GM12874 (cell line): ENCODE measurements around the gene NKX2-1.

Experiments used
- TF ChIP-seq, protein P1 (sequence below): IDR thresholded peaks from 2 replicates; pipeline ENCODE4 v1.5.1; 2011; ENCODE audit warnings: low read depth, mild to moderate bottlenecking, control low read depth, low read length, moderate library complexity; ENCODE audit not compliant: insufficient read depth

Gene NKX2-1

DNA sequence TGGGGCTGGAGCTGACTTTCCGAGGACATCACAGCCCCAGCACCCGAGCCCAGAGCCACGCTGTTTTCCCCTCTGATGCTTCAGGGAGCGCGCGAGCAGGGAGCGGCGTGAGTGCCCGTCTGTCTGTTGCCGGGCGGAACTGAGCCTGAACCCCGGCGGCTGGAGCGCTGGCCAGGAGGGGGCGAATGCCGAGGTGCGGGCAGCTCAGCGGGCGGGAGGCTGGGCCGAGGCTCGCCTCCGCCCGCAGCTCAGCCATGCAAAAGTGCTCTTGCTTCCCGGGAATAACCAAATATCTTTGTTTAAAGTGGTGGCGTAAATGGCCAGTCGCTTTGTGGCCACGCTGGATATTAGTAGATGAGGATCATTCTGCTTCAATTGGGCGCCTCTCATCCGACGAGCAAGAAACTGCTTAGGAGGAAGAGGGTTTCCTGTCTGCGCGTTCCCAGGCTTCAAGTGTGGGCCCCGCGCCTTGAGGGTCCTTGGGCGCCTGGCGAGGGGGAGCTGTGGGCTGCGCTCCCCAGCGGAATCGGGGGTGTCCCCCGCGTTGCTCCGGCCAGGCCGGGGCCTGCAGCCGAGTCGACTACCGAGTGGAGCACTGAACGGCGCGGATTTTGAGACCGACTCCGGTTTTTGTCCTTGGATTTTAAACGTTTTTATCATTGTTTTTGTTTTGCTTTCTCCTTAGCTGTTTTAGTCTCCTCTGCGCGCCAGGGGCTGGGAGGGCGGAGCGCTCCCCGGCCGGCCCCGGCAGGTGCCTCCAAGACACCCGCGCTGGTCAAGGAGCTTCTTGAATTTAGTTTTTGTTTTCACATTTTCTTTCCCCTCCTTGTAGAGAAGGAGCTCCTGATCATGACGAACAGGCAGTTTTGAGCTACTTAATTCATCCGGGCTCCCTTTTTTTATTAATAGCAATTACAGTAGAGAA, 831 bp upstream of the NKX2-1 start:
- TF ChIP-seq, protein P1, sequence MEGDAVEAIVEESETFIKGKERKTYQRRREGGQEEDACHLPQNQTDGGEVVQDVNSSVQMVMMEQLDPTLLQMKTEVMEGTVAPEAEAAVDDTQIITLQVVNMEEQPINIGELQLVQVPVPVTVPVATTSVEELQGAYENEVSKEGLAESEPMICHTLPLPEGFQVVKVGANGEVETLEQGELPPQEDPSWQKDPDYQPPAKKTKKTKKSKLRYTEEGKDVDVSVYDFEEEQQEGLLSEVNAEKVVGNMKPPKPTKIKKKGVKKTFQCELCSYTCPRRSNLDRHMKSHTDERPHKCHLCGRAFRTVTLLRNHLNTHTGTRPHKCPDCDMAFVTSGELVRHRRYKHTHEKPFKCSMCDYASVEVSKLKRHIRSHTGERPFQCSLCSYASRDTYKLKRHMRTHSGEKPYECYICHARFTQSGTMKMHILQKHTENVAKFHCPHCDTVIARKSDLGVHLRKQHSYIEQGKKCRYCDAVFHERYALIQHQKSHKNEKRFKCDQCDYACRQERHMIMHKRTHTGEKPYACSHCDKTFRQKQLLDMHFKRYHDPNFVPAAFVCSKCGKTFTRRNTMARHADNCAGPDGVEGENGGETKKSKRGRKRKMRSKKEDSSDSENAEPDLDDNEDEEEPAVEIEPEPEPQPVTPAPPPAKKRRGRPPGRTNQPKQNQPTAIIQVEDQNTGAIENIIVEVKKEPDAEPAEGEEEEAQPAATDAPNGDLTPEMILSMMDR = no peak

DNA sequence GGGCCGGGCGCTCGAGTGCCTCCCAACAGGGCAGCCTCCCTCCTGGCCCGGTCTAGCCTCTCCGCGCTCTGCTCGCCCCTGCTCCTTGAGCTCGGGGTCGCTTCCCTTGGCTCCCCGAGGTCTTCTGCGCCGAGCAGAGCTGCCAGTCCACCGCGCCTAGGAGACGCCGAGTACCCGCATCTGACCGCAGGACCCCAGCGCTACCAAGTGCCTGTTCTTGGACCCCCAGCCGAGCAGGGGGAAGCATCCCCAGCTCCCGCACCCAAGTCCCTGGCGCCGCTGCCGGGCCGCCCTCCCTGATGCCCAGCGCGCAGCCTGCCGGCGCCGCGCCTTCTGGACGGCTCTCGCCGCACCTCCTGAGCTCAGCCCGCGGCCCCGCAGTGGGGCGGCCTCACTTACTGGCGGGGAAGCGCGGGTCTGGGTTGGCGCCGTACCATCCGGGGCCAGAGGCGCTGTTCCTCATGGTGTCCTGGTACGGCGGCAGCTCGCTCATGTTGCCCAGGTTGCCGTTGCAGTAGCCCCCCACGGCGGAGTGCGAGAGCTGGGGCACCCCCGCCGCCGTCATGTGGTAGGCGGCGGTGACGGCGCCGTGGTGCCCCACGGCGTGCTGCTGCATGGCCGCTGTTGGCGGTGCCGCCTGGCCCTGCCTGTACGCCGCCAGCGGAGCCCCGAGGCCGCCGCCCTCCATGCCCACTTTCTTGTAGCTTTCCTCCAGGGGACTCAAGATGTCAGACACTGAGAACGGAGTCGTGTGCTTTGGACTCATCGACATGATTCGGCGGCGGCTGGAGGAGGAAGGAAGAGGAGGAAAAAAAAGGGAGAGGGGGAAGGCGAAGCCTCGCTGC, 1.2 kb downstream of the NKX2-1 start:
- TF ChIP-seq, protein P1 = no peak

DNA sequence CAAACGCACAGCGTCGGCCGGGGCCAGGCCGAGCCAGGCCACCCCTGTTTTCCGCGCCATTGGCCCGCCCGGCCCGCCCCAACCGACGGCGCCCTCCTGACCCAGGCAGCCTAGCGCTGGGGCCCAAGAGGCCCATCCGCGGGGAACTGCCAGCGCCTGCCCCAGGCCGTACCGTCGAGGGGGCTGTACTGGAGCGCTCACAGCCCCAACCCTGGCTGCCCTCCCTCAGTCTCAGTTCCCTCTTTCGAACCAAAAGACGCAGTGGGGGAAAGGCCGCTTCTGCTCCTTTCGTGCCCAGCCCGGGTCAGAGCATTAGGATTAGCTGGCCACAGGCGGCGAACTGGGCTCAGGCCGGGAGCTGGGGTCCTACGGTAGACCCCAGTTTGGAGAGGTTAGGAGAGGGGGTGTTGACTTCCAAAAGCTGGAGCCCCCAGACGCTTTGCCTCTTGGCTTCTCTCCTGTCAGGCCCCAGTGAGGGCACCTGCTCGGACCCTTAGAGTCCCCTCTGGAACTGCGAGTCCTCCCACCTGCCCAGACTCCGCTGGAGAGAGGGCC, 1.9 kb downstream of the NKX2-1 start:
- TF ChIP-seq, protein P1 = no peak

- TF ChIP-seq, protein P1 = no peak
Measured at GRCh38 chr14:36517242-36518030, 2.6 kb downstream of the NKX2-1 start.

- TF ChIP-seq, protein P1 = no peak
Measured at GRCh38 chr14:36516719-36517241, 3.3 kb downstream of the NKX2-1 start.

DNA sequence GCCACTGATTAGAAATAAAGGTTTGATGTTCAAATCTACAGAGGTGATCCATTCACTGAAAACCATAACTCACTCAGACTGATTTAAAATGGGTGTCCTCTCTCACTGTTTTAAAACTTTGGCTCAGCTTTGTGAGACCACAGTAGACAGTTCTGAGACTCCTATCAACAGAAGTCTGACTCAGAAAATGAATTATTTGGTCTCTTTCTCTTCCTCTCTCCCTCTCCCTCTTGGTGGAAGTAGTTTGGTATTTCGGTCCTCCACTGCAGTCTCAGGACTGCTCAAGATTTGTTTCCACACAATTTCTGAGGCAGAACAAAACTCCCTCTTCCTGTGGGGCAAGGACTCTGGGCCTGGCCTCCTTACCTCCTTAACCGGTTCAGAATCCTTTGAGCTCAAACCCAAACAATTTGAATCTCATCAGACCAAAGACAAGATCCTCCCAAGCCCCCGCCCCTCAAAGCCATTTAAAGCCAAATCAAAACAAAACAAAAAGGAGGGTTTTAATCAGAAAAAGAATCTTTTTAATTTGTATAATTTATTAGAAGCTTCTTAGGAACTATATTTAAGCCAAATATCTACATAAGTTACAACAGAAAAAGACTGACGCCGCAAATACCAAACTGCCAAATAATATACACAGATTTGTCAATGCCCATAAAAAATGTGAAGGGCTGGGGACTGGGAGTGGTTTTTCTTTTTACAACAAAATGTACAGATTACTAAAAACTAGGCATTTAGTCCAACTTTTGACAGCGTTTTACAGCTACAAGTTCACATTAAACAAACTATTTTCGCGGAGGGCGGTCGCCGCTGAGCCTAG, 3.9 kb downstream of the NKX2-1 start:
- TF ChIP-seq, protein P1 = no peak
